SK-N-SH treated with all-trans-retinoic acid at 6 μM for 48 hours (cell line): Measurements from ENCODE around the gene PLCD3.

ENCODE experiments used
- ATAC-seq: fragments of 200-7000 bp; cut with Tn5 transposase; 3 replicates; pipeline ENCODE4 v1.9.1; 2020; ENCODE audit warnings: mild to moderate bottlenecking, moderate library complexity
- ARNTL ChIP-seq: fragments of 450-650 bp; formaldehyde crosslinking; IDR thresholded peaks from 2 replicates; pipeline ENCODE4 v1.5.0; 2020; ENCODE audit warnings: low read depth, mild to moderate bottlenecking, moderate library complexity, borderline replicate concordance
- CREB5 ChIP-seq: fragments of 250-450 bp; sonication (Bioruptor Pico); IDR thresholded peaks from 2 replicates; pipeline ENCODE4 v1.5.1; 2020; ENCODE audit warnings: low read depth, mild to moderate bottlenecking, moderate library complexity
- CSDC2 ChIP-seq: fragments of 250-450 bp; sonication (Bioruptor Pico); IDR thresholded peaks from 2 replicates; pipeline ENCODE4 v1.5.0; 2020; ENCODE audit warnings: mild to moderate bottlenecking, moderate library complexity
- CSRNP3 ChIP-seq: fragments of 250-450 bp; sonication (Bioruptor Pico); IDR thresholded peaks from 2 replicates; pipeline ENCODE4 v1.5.1; 2021; ENCODE audit warnings: mild to moderate bottlenecking, moderate library complexity
- ESRRG ChIP-seq: fragments of 250-450 bp; sonication (Bioruptor Pico); IDR thresholded peaks from 2 replicates; pipeline ENCODE4 v1.6.1; 2021; ENCODE audit warnings: mild to moderate bottlenecking
- GLIS3 ChIP-seq: fragments of 250-450 bp; sonication (Bioruptor Pico); IDR thresholded peaks from 2 replicates; pipeline ENCODE4 v1.5.0; 2020; ENCODE audit warnings: mild to moderate bottlenecking, moderate library complexity
- ISL1 ChIP-seq: fragments of 250-450 bp; sonication (Bioruptor Pico); IDR thresholded peaks from 2 replicates; pipeline ENCODE4 v2.1.2; 2022; ENCODE audit warnings: mild to moderate bottlenecking, moderate library complexity
- OSR1 ChIP-seq: fragments of 250-450 bp; sonication (Bioruptor Pico); IDR thresholded peaks from 2 replicates; pipeline ENCODE4 v1.8.0; 2022; ENCODE audit warnings: moderate library complexity, mild to moderate bottlenecking, inconsistent platforms
- PATZ1 ChIP-seq: fragments of 250-450 bp; sonication (Bioruptor Pico); IDR thresholded peaks from 2 replicates; pipeline ENCODE4 v1.8.0; 2020; ENCODE audit warnings: mild to moderate bottlenecking, moderate library complexity, borderline replicate concordance
- POU6F1 ChIP-seq: fragments of 250-450 bp; sonication (Bioruptor Pico); IDR thresholded peaks from 2 replicates; pipeline ENCODE4 v1.8.0; 2021; ENCODE audit warnings: low read depth, mild to moderate bottlenecking, moderate library complexity, borderline replicate concordance
- PPARA ChIP-seq: fragments of 250-450 bp; sonication (Bioruptor Pico); IDR thresholded peaks from 2 replicates; pipeline ENCODE4 v1.5.0; 2020; ENCODE audit warnings: mild to moderate bottlenecking, borderline replicate concordance
- RARB ChIP-seq: fragments of 250-450 bp; sonication (Bioruptor Pico); IDR thresholded peaks from 2 replicates; pipeline ENCODE4 v1.8.0; 2021; ENCODE audit warnings: mild to moderate bottlenecking, moderate library complexity
- SNAI2 ChIP-seq: fragments of 250-450 bp; sonication (Bioruptor Pico); IDR thresholded peaks from 2 replicates; pipeline ENCODE4 v1.5.0; 2020; ENCODE audit warnings: mild to moderate bottlenecking, moderate library complexity
- TCF4 ChIP-seq: fragments of 250-450 bp; sonication (Bioruptor Pico); IDR thresholded peaks from 2 replicates; pipeline ENCODE4 v1.8.0; 2021; ENCODE audit warnings: mild to moderate bottlenecking, moderate library complexity, borderline replicate concordance
- TOX ChIP-seq: fragments of 250-450 bp; sonication (Bioruptor Pico); IDR thresholded peaks from 2 replicates; pipeline ENCODE4 v1.8.0; 2021; ENCODE audit warnings: mild to moderate bottlenecking, moderate library complexity, borderline replicate concordance
- ZC3H10 ChIP-seq: fragments of 250-450 bp; sonication (Bioruptor Pico); IDR thresholded peaks from 2 replicates; pipeline ENCODE4 v1.5.1; 2021; ENCODE audit warnings: mild to moderate bottlenecking, moderate library complexity
- ZFP3 ChIP-seq: fragments of 250-450 bp; sonication (Bioruptor Pico); IDR thresholded peaks from 2 replicates; pipeline ENCODE4 v1.5.0; 2020; ENCODE audit warnings: mild to moderate bottlenecking, moderate library complexity
- ZFP30 ChIP-seq: fragments of 450-650 bp; formaldehyde crosslinking; IDR thresholded peaks from 2 replicates; pipeline ENCODE4 v1.5.0; 2022; ENCODE audit warnings: mild to moderate bottlenecking, moderate library complexity
- ZNF565 ChIP-seq: fragments of 450-650 bp; formaldehyde crosslinking; conservative IDR thresholded peaks from 2 replicates; pipeline ENCODE4 v1.5.0; 2020; ENCODE audit warnings: low read depth, mild to moderate bottlenecking, moderate library complexity
- ZNF70 ChIP-seq: fragments of 450-650 bp; formaldehyde crosslinking; IDR thresholded peaks from 2 replicates; pipeline ENCODE4 v1.5.0; 2020; ENCODE audit warnings: mild to moderate bottlenecking, moderate library complexity
- ZNF8 ChIP-seq: fragments of 450-650 bp; formaldehyde crosslinking; IDR thresholded peaks from 2 replicates; pipeline ENCODE4 v1.5.0; 2020; ENCODE audit warnings: mild to moderate bottlenecking, moderate library complexity

PLCD3 gene

GRCh38 chr17:45093444-45094110 lies 38.7 kb downstream of the PLCD3 start (continued):
- no peak for TF ChIP-seq OSR1 (CRISPR knock-in tag)

GRCh38 chr17:45092911-45093430 lies 39.3 kb downstream of the PLCD3 start:
- ATAC-seq: peak; percentile 99
- no peak for TF ChIP-seq ZFP30 (CRISPR knock-in tag)
- no peak for TF ChIP-seq TOX (CRISPR knock-in tag)
- TF ChIP-seq ZFP3 (CRISPR knock-in tag): 0 out of 2 replicates have a peak, but pooled peaks have one; percentile 58
- TF ChIP-seq PATZ1 (CRISPR knock-in tag): peak; percentile 28; the same call in 1 of the 2 replicates
- peak; percentile 90; the same call in 1 of the 2 replicates for TF ChIP-seq CSDC2 (CRISPR knock-in tag)

GRCh38 chr17:45091778-45092425 lies 40.4 kb downstream of the PLCD3 start:
- no peak for ATAC-seq
- TF ChIP-seq GLIS3 (CRISPR knock-in tag): no peak
- no peak for TF ChIP-seq CSDC2 (CRISPR knock-in tag)
- no peak for TF ChIP-seq ZFP30 (CRISPR knock-in tag)
- TF ChIP-seq PATZ1 (CRISPR knock-in tag): no peak
- no peak for TF ChIP-seq ZNF565 (CRISPR knock-in tag)
- no peak for TF ChIP-seq ZC3H10 (CRISPR knock-in tag)
- TF ChIP-seq TCF4: no peak
- TF ChIP-seq CSRNP3 (CRISPR knock-in tag): no peak
- TF ChIP-seq ZNF70 (CRISPR knock-in tag): no peak

- no peak for ATAC-seq
- TF ChIP-seq ZNF565 (CRISPR knock-in tag) (no peak), PPARA (no peak), ISL1 (CRISPR knock-in tag) (no peak), TCF4 (no peak), CSDC2 (CRISPR knock-in tag) (no peak), RARB (no peak), SNAI2 (no peak), ARNTL (CRISPR knock-in tag) (no peak), CREB5 (CRISPR knock-in tag) (no peak), ESRRG (CRISPR knock-in tag) (no peak), PATZ1 (CRISPR knock-in tag) (no peak), ZC3H10 (CRISPR knock-in tag) (no peak), POU6F1 (CRISPR knock-in tag) (no peak), OSR1 (CRISPR knock-in tag) (no peak), ZNF8 (CRISPR knock-in tag) (no peak), ZFP3 (CRISPR knock-in tag) (no peak), ZFP30 (CRISPR knock-in tag) (no peak), ZNF70 (CRISPR knock-in tag) (no peak)
Measured at GRCh38 chr17:45090711-45091110, 41.6 kb downstream of the PLCD3 start.
